Measurements from ENCODE around the gene SSC4D. TPM values are rescaled to one million over a fixed set of nuclear protein-coding genes. Genes with fewer than 3 reads are reported as not detected.

The SSC4D gene
- total and polyA plus RNA-seq, 9 of the 15 experiments (the other 6 are each of a cell fraction or from before 2014, with no cell fraction given): 0.06 to 1.1 (median 0.85) TPM; not detected in 1

GRCh38 chr7:76372984-76373833 is 36.3 kb downstream of the SSC4D start (continued):
- no peak for TF ChIP-seq SIN3A (IDR thresholded peaks at IDR 0.05; ENCODE audit: borderline replicate concordance in 2 of 2, control insufficient read depth in 1 of 2, low read depth in 2 of 2, low read length in 2 of 2)
- TF ChIP-seq RB1 (IDR thresholded peaks at IDR 0.05; ENCODE audit: low read depth): peak; percentile 72
- peak; percentile 71; the same call in 1 of the 2 replicates for TF ChIP-seq MGA (IDR thresholded peaks at IDR 0.05)
- no peak; the same call in 1 of the 2 replicates for TF ChIP-seq RREB1 (CRISPR knock-in tag; IDR thresholded peaks at IDR 0.05)

Measured in K562 (cell line).